B cell (primary cell): Measurements from ENCODE around the gene RETREG1. TPM values are rescaled to one million over a fixed set of nuclear protein-coding genes. Genes with fewer than 3 reads are reported as not detected.

Experiments
- ATAC-seq: fragments of 200-7000 bp; cut with Tn5 transposase; one replicate; pipeline ENCODE4 v1.10.0; 2021; ENCODE audit warnings: low read depth, mild to moderate bottlenecking, moderate number of reproducible peaks, moderate library complexity
- CTCF ChIA-PET: fragments of 350-600 bp; sonication (Branson Sonifier 250); formaldehyde crosslinking; loops from one replicate; lab custom pipeline; 2021; ENCODE audit warnings: antibody characterized with exemption, inconsistent platforms; lab: Charles Lee
- POLR2A ChIA-PET: fragments of 350-600 bp; sonication (Branson Sonifier 250); formaldehyde crosslinking; loops from one replicate; lab custom pipeline; 2021; ENCODE audit warnings: antibody characterized with exemption; lab: Charles Lee
- DNase-seq: peaks from one replicate; pipeline ENCODE4 v3.0.0; 2013
- H2AFZ ChIP-seq: 2 replicates; pipeline ENCODE4 v1.6.1; 2012; ENCODE audit warnings: mild to moderate bottlenecking, low read depth, low read length; ENCODE audit not compliant: insufficient read depth, poor library complexity, severe bottlenecking
- H3K27ac ChIP-seq, 2 donors: 1 replicate in 1 of 2; 2 replicates in 1 of 2; pipeline ENCODE4 v1.5.1; 2012 to 2013; ENCODE audit warnings: low read length in 2 of 2, mild to moderate bottlenecking in 2 of 2, moderate library complexity in 1 of 2
- H3K27me3 ChIP-seq, 4 experiments: fragments of 200-600 bp in 1 of 4; sonication (generic) in 1 of 4; replicated peaks in 1 of 4; 1 replicate in 2 of 4; 2 replicates in 2 of 4; pipeline versions ENCODE4 v1.6.1 to v1.7.0; 2013 to 2016; ENCODE audit warnings: low read length in 3 of 4, mild to moderate bottlenecking in 2 of 4, mixed read lengths in 1 of 4, moderate library complexity in 1 of 4; ENCODE audit not compliant: insufficient read depth in 4 of 4, control insufficient read depth in 3 of 4; ENCODE audit errors: control extremely low read depth in 1 of 4
- H3K36me3 ChIP-seq, 2 experiments: replicated peaks in 1 of 2; 1 replicate in 1 of 2; 2 replicates in 1 of 2; pipeline versions ENCODE4 v1.6.1 to v1.7.1; 2013; ENCODE audit warnings: low read length in 1 of 2; ENCODE audit not compliant: insufficient read depth in 2 of 2, control insufficient read depth in 1 of 2; ENCODE audit errors: control extremely low read depth in 1 of 2, extremely low read depth in 1 of 2
- H3K4me1 ChIP-seq, 2 donors: fragments of 200-600 bp in 1 of 2; sonication (generic) in 1 of 2; 1 replicate in 1 of 2; 2 replicates in 1 of 2; pipeline versions ENCODE4 v1.5.1 to v1.6.1; 2013 to 2017; ENCODE audit warnings: low read length in 2 of 2; ENCODE audit not compliant: control insufficient read depth in 2 of 2, insufficient read depth in 2 of 2
- H3K4me2 ChIP-seq: replicated peaks from 2 replicates; pipeline ENCODE3; 2012; ENCODE audit warnings: mild to moderate bottlenecking, low read depth, low read length; ENCODE audit not compliant: poor library complexity, severe bottlenecking
- H3K4me3 ChIP-seq, 5 experiments: fragments of 200-600 bp in 1 of 5; sonication (generic) in 1 of 5; 1 replicate in 3 of 5; 2 replicates in 2 of 5; pipeline versions ENCODE4 v1.5.1 to v1.7.0; 2011 to 2016; ENCODE audit warnings: low read length in 4 of 5, mild to moderate bottlenecking in 4 of 5, low read depth in 2 of 5, control low read depth in 1 of 5, moderate library complexity in 1 of 5; ENCODE audit not compliant: insufficient read depth in 1 of 5; ENCODE audit errors: control extremely low read depth in 1 of 5, extremely low read depth in 1 of 5
- H3K79me2 ChIP-seq: fragments of 200-600 bp; sonication (generic); one replicate; pipeline ENCODE4 v1.6.0; 2016; ENCODE audit warnings: low read length; ENCODE audit not compliant: control insufficient read depth, insufficient read depth
- H3K9ac ChIP-seq: fragments of 200-600 bp; sonication (generic); 2 replicates; pipeline ENCODE4 v1.6.1; 2017; ENCODE audit warnings: mild to moderate bottlenecking, low read length, moderate library complexity
- H3K9me3 ChIP-seq, 3 donors: one replicate each; pipeline versions ENCODE4 v1.6.1 to v1.7.1; 2013; ENCODE audit warnings: low read length in 2 of 3; ENCODE audit not compliant: control insufficient read depth in 2 of 3, insufficient read depth in 1 of 3; ENCODE audit errors: control extremely low read depth in 1 of 3
- H4K20me1 ChIP-seq: 2 replicates; pipeline ENCODE4 v1.6.0; 2012; ENCODE audit warnings: mild to moderate bottlenecking, low read length; ENCODE audit not compliant: insufficient read depth, control insufficient read depth, poor library complexity, severe bottlenecking
- H3K27ac Mint-ChIP-seq: one replicate; pipeline ENCODE4 v1.8.0; 2021; ENCODE audit warnings: mixed read lengths
- H3K27me3 Mint-ChIP-seq: one replicate; pipeline ENCODE4 v1.8.0; 2021; ENCODE audit warnings: mixed read lengths
- H3K4me1 Mint-ChIP-seq: one replicate; pipeline ENCODE4 v1.8.0; 2021; ENCODE audit warnings: mixed read lengths
- H3K4me3 Mint-ChIP-seq: one replicate; pipeline ENCODE4 v1.8.0; 2021; ENCODE audit warnings: mixed read lengths
- H3K9me3 Mint-ChIP-seq: one replicate; pipeline ENCODE4 v1.8.0; 2022; ENCODE audit warnings: mixed read lengths; ENCODE audit not compliant: insufficient read depth
- CTCF ChIP-seq: fragments of 200-600 bp; IDR thresholded peaks from one replicate; pipeline ENCODE4 v1.8.0; 2022; ENCODE audit warnings: antibody characterized with exemption, mild to moderate bottlenecking
- EZH2 ChIP-seq: IDR thresholded peaks from 2 replicates; pipeline ENCODE4 v1.6.1; 2012; ENCODE audit warnings: borderline replicate concordance, low read depth, mild to moderate bottlenecking, moderate library complexity, low read length; ENCODE audit not compliant: insufficient read depth, poor library complexity, severe bottlenecking
- WGBS: methylation state at CpG from one replicate; pipeline ENCODE4 v1.1.5; 2013; ENCODE audit warnings: missing lambda C conversion rate; ENCODE audit not compliant: insufficient coverage; 5-methylcytosine and 5-hydroxymethylcytosine counted together
- intact Hi-C: fragments of 100-400 bp; cut with micrococcal nuclease; formaldehyde crosslinking; loops from one replicate; pipeline ENCODE4 v1.10.0; 2022
- polyA plus RNA-seq: library from polyadenylated mRNA; depleted of rRNA; stranded (reverse); fragments of >200 nt; gene quantifications from 2 replicates; pipeline ENCODE4 v1.2.3, GENCODE V29; 2012
- total RNA-seq, 2 donors: library from RNA; stranded (reverse); fragments of 120-200 nt in 1 of 2; gene quantifications; 1 replicate in 1 of 2; 2 replicates in 1 of 2; pipeline versions ENCODE4 v1.2.3 to v1.2.4, GENCODE V29; 2013 to 2022

RETREG1 gene
- total and polyA plus RNA-seq, 2 donors (not counting 1 experiment from before 2014, with no cell fraction given): 5.1 to 12.9 TPM

GRCh38 chr5:16518606-16519005 is 98.2 kb downstream of the RETREG1 start:
- Mint-ChIP-seq H3K4me1 (no peaks in the 10 kb centered on the region), H3K27me3 (peaks cover 7% of the 10 kb centered on the region), H3K27ac (no peak overlapping the region), H3K9me3 (no peaks in the 10 kb centered on the region), H3K4me3 (no peak overlapping the region)
- H3K4me1 ChIP-seq: no peaks in the 10 kb centered on the region
- H3K36me3 ChIP-seq: no peaks in the 10 kb centered on the region
- no peaks in the 10 kb centered on the region for H3K9me3 ChIP-seq
- ChIA-PET CTCF (no interaction called here), POLR2A (no interaction called here)
- H4K20me1 ChIP-seq: no peaks in the 10 kb centered on the region
- no peak overlapping the region for H3K27ac ChIP-seq
- no peaks in the 10 kb centered on the region for H3K79me2 ChIP-seq
- H3K4me2 ChIP-seq: no peak overlapping the region
- no peak for ATAC-seq
- H2AFZ ChIP-seq: no peak overlapping the region
- H3K4me3 ChIP-seq: no peak overlapping the region
- no peak overlapping the region for H3K9ac ChIP-seq
- WGBS: no CpG with 5 or more reads among the region's 2 CpGs
- H3K27me3 ChIP-seq: no peaks in the 10 kb centered on the region
- DNase-seq: no peak
- no peak for TF ChIP-seq CTCF
- no peak for TF ChIP-seq EZH2
- intact Hi-C loops: no loop called here

DNA sequence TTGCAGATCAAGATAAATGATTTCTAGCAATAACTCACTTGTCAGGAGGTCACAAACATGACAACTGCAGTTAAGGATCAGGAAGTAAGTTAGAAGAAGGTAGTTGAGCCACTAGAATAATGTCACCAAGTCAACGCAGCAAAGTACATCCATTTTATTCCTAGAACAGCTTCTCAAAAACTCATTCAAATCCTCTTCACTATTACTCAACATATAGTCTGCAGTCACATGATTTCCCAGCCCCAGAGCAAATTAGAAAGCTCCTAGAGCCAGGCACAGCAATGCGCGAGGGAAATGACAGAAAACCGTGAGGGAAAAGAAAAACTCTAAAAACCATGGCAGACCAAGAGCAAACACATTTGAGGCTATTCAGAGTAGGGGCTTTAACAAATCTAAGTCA is 101.3 kb downstream of the RETREG1 start:
- H3K9ac ChIP-seq: no peak overlapping the region
- Mint-ChIP-seq H3K9me3 (no peaks in the 10 kb centered on the region), H3K27me3 (peaks cover 7% of the 10 kb centered on the region), H3K4me1 (no peaks in the 10 kb centered on the region), H3K4me3 (no peak overlapping the region), H3K27ac (no peak overlapping the region)
- no peaks in the 10 kb centered on the region for H4K20me1 ChIP-seq
- no peak for ATAC-seq
- no peak overlapping the region for H3K27ac ChIP-seq
- intact Hi-C loops: no loop called here
- WGBS: no CpG with 5 or more reads among the region's 4 CpGs
- no peak for TF ChIP-seq CTCF
- no peak for TF ChIP-seq EZH2
- no peak for DNase-seq
- CTCF ChIA-PET: no interaction called here
- H3K9me3 ChIP-seq: no peaks in the 10 kb centered on the region
- H2AFZ ChIP-seq: no peak overlapping the region
- H3K36me3 ChIP-seq: no peaks in the 10 kb centered on the region
- H3K27me3 ChIP-seq: no peaks in the 10 kb centered on the region
- POLR2A ChIA-PET: no interaction called here
- H3K4me2 ChIP-seq: no peak overlapping the region
- H3K4me1 ChIP-seq: no peaks in the 10 kb centered on the region
- H3K4me3 ChIP-seq: no peak overlapping the region
- H3K79me2 ChIP-seq: no peaks in the 10 kb centered on the region
